Activated naive CD8-positive, alpha-beta T cell treated with anti-CD3 and anti-CD28 coated beads, Interleukin-2, amount 10 ng/mL, durations not matched to agents 7 days and 5 days (primary cell): ENCODE data around the gene DSEL. TPM values are rescaled to one million over a fixed set of nuclear protein-coding genes. Genes with fewer than 3 reads are reported as not detected.

ENCODE experiments used
- ATAC-seq: fragments of 150-1000 bp; cut with Tn5 transposase; one replicate; pipeline ENCODE4 v1.10.0; 2021; ENCODE audit warnings: low read depth, moderate library complexity
- POLR2A ChIA-PET: fragments of 350-600 bp; sonication (Branson Sonifier 250); formaldehyde crosslinking; loops from one replicate; lab custom pipeline; 2021; ENCODE audit warnings: antibody characterized with exemption; lab: Charles Lee
- DNase-seq: peaks from one replicate; pipeline ENCODE4 v3.0.0; 2021
- H3K27ac Mint-ChIP-seq: one replicate; pipeline ENCODE4 v1.8.0; 2022; ENCODE audit warnings: mild to moderate bottlenecking, mixed read lengths
- H3K27me3 Mint-ChIP-seq: one replicate; pipeline ENCODE4 v1.8.0; 2022; ENCODE audit warnings: mild to moderate bottlenecking, moderate library complexity, mixed read lengths
- H3K36me3 Mint-ChIP-seq: one replicate; pipeline ENCODE4 v1.8.0; 2021; ENCODE audit warnings: mild to moderate bottlenecking, mixed read lengths
- H3K4me1 Mint-ChIP-seq: one replicate; pipeline ENCODE4 v1.8.0; 2021; ENCODE audit warnings: mixed read lengths
- H3K4me3 Mint-ChIP-seq: one replicate; pipeline ENCODE4 v1.8.0; 2022; ENCODE audit warnings: mild to moderate bottlenecking, moderate library complexity, mixed read lengths
- H3K9me3 Mint-ChIP-seq: one replicate; pipeline ENCODE4 v1.8.0; 2021; ENCODE audit warnings: mixed read lengths
- total RNA-seq, 2 experiments: library from RNA; stranded (reverse); gene quantifications; one replicate each; pipeline ENCODE4 v1.2.3, GENCODE V29; 2021

Gene DSEL
- under 1 TPM; 0.47 to 0.60 TPM for total RNA-seq

- no peaks in the 10 kb centered on the region for H3K36me3 Mint-ChIP-seq
Measured at GRCh38 chr18:67516539-67517443, at the start of gene DSEL. DSEL (minus strand) TSS chr18:67516720; CDS start chr18:67514608, 2,112 bp downstream.

GRCh38 chr18:67553437-67553836 is 36.9 kb upstream of the DSEL start:
- H3K27me3 Mint-ChIP-seq = no peaks in the 10 kb centered on the region
- DNase-seq = no peak
- POLR2A ChIA-PET = no interaction called here

More at GRCh38 chr18:67516539-67517443, at the start of gene DSEL:
- ATAC-seq (peak; percentile 97), DNase-seq (peak; percentile 99)
- H3K27me3 Mint-ChIP-seq = peaks cover 30% of the 10 kb centered on the region
- H3K4me3 Mint-ChIP-seq = peak within 1 kb of the TSS; percentile 96
- peaks cover 13% of the 10 kb centered on the region for H3K4me1 Mint-ChIP-seq
- H3K9me3 Mint-ChIP-seq = no peaks in the 10 kb centered on the region
- no peak within 1 kb of the TSS for H3K27ac Mint-ChIP-seq
- POLR2A ChIA-PET = no interaction called here

GRCh38 chr18:67550872-67551520 is 34.5 kb upstream of the DSEL start:
- no peaks in the 10 kb centered on the region for H3K27me3 Mint-ChIP-seq
- H3K36me3 Mint-ChIP-seq = no peaks in the 10 kb centered on the region
- no peak for DNase-seq
- no peak overlapping the region for H3K4me3 Mint-ChIP-seq
- no peaks in the 10 kb centered on the region for H3K9me3 Mint-ChIP-seq
- H3K27ac Mint-ChIP-seq = no peak overlapping the region
- POLR2A ChIA-PET = no interaction called here
- no peak for ATAC-seq
- no peaks in the 10 kb centered on the region for H3K4me1 Mint-ChIP-seq

More at GRCh38 chr18:67553437-67553836, 36.9 kb upstream of the DSEL start:
- no peak overlapping the region for H3K4me3 Mint-ChIP-seq
- ATAC-seq = no peak
- H3K27ac Mint-ChIP-seq = no peak overlapping the region
- no peaks in the 10 kb centered on the region for H3K9me3 Mint-ChIP-seq
- no peaks in the 10 kb centered on the region for H3K4me1 Mint-ChIP-seq
- H3K36me3 Mint-ChIP-seq = no peaks in the 10 kb centered on the region

DNA sequence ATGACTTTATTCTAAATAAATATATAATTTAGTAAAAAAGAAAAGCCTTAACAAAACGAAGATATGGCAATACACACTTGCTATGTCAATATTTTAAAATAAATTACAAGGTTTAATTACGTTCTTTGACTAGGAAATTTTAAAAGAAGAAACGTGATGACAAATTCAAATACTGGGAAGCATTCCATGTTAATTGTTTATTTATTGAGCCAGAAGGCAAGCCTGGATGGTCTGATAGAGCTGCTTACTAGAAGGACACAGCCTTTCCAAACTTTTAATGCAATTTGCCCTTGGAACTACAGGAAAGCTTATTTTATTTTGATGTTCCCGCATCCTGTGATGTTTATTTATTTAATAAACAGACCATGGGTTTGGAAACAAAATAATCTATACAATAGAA is 33.4 kb upstream of the DSEL start:
- ATAC-seq (no peak), DNase-seq (no peak)
- H3K27me3 Mint-ChIP-seq = no peaks in the 10 kb centered on the region
- no peaks in the 10 kb centered on the region for H3K4me1 Mint-ChIP-seq
- POLR2A ChIA-PET = no interaction called here
- H3K4me3 Mint-ChIP-seq = no peak overlapping the region
- no peak overlapping the region for H3K27ac Mint-ChIP-seq
- no peaks in the 10 kb centered on the region for H3K9me3 Mint-ChIP-seq
- no peaks in the 10 kb centered on the region for H3K36me3 Mint-ChIP-seq

DNA sequence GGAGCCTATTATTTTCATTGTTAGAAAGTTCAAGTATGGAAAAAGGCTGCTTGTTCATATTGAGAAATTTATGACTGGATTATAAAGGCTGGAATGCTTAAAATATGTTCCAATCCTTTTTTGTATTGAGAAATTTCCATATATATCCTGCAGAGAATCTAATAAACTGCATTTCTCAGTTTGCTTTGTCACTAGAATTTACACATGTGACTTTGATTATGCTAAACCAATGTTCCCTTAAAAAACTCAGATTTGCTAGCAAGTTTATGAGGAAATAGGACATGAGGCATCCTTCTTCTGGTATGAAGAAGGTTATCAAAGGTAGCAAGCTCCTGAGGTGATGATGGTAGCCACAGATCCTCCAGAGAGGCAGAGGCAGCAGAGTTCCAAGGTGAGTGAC is 29.2 kb upstream of the DSEL start:
- POLR2A ChIA-PET = no interaction called here
- no peaks in the 10 kb centered on the region for H3K9me3 Mint-ChIP-seq
- no peak for DNase-seq
- no peak overlapping the region for H3K27ac Mint-ChIP-seq
- H3K4me1 Mint-ChIP-seq = no peaks in the 10 kb centered on the region
- H3K4me3 Mint-ChIP-seq = no peak overlapping the region
- H3K36me3 Mint-ChIP-seq = no peaks in the 10 kb centered on the region
- ATAC-seq = no peak
- H3K27me3 Mint-ChIP-seq = no peaks in the 10 kb centered on the region

DNA sequence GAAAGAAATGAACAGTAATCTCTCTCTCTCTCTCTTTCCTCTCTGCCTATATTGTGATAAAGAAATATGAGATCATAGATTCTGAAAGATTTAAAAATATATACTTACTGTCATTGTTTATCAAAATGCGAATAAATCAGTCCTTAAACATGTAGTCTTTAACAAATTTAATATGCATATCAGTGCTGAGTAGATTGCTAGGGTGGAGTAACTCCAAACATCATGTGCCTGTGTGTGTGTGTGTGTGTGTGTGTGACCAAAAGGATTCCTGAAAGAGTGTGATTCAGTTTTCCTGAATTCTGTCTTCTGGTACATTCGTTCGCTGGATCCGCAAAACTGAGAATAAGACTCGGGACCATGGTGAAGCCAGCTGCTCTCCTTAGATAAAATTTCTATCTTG is 24.0 kb upstream of the DSEL start:
- Mint-ChIP-seq H3K4me1 (no peaks in the 10 kb centered on the region), H3K4me3 (no peak overlapping the region), H3K36me3 (no peaks in the 10 kb centered on the region), H3K27ac (no peak overlapping the region), H3K27me3 (no peaks in the 10 kb centered on the region), H3K9me3 (no peaks in the 10 kb centered on the region)
- no peak for DNase-seq
- no peak for ATAC-seq
- POLR2A ChIA-PET = no interaction called here

DNA sequence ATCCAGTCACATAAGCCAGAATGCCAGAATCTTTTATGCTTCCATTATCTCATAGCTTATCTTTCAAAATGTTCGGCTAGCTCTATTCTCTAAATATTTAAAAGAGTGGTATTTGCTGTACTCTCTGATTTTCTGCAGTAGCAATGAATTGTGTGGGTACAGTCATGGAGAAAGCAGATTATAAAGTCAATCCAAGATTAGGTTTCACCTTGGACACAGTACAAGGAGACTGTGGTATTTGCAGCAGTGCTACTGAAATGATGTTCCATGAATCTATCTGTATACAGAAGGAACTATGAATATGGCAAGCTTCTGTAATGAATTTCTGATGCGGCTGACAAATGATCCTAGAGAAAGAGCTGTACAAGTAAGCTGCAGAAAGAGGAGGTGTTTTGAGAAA is 15.4 kb upstream of the DSEL start:
- H3K9me3 Mint-ChIP-seq = no peaks in the 10 kb centered on the region
- DNase-seq = no peak
- no peaks in the 10 kb centered on the region for H3K36me3 Mint-ChIP-seq
- no peak overlapping the region for H3K4me3 Mint-ChIP-seq
- POLR2A ChIA-PET = no interaction called here
- no peaks in the 10 kb centered on the region for H3K4me1 Mint-ChIP-seq
- no peak overlapping the region for H3K27ac Mint-ChIP-seq
- no peaks in the 10 kb centered on the region for H3K27me3 Mint-ChIP-seq
- ATAC-seq = no peak

- Mint-ChIP-seq H3K36me3 (no peaks in the 10 kb centered on the region), H3K4me1 (no peaks in the 10 kb centered on the region), H3K27me3 (peaks cover 16% of the 10 kb centered on the region), H3K9me3 (no peaks in the 10 kb centered on the region), H3K27ac (no peak overlapping the region), H3K4me3 (no peak overlapping the region)
- POLR2A ChIA-PET = no interaction called here
- DNase-seq = no peak
- ATAC-seq = no peak
Measured at GRCh38 chr18:67525328-67526099, 9.0 kb upstream of the DSEL start.

- H3K4me3 Mint-ChIP-seq = no peak overlapping the region
- no peaks in the 10 kb centered on the region for H3K36me3 Mint-ChIP-seq
- POLR2A ChIA-PET = no interaction called here
- H3K9me3 Mint-ChIP-seq = no peaks in the 10 kb centered on the region
- H3K4me1 Mint-ChIP-seq = peaks cover 10% of the 10 kb centered on the region
- DNase-seq (no peak), ATAC-seq (no peak)
- H3K27ac Mint-ChIP-seq = no peak overlapping the region
- peaks cover 36% of the 10 kb centered on the region for H3K27me3 Mint-ChIP-seq
Measured at GRCh38 chr18:67520351-67520921, 3.9 kb upstream of the DSEL start.

- Mint-ChIP-seq H3K4me3 (no peak overlapping the region), H3K27me3 (peaks cover 37% of the 10 kb centered on the region), H3K36me3 (no peaks in the 10 kb centered on the region), H3K9me3 (no peaks in the 10 kb centered on the region), H3K27ac (no peak overlapping the region), H3K4me1 (peaks cover 13% of the 10 kb centered on the region)
- ATAC-seq = no peak
- POLR2A ChIA-PET = no interaction called here
- no peak for DNase-seq
Measured at GRCh38 chr18:67519592-67519991, 3.1 kb upstream of the DSEL start.

GRCh38 chr18:67518566-67518965 is 2.0 kb upstream of the DSEL start:
- H3K27me3 Mint-ChIP-seq = peaks cover 37% of the 10 kb centered on the region
- no peaks in the 10 kb centered on the region for H3K9me3 Mint-ChIP-seq
- ATAC-seq (no peak), DNase-seq (no peak)
- peaks cover 13% of the 10 kb centered on the region for H3K4me1 Mint-ChIP-seq
- POLR2A ChIA-PET = no interaction called here
- no peak overlapping the region for H3K27ac Mint-ChIP-seq
- H3K36me3 Mint-ChIP-seq = no peaks in the 10 kb centered on the region
- H3K4me3 Mint-ChIP-seq = no peak overlapping the region

DNA sequence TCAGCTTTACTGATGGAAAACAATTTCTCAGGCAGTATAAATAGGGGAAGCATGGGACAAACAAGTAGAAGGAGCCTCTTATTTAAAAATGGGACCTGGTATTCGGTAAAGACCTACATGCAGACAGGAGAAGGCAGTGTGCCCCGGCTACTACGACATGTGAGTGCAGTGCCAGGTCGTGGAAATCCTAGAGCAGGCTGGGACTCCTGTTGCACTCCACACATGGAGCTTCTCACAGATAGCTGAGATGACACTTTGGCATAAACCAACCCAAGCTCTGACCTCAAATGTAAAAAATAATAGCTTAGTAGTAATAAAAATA is 885 bp upstream of the DSEL start:
- POLR2A ChIA-PET = no interaction called here
- ATAC-seq = no peak
- no peaks in the 10 kb centered on the region for H3K36me3 Mint-ChIP-seq
- peak overlapping the region; percentile 96 for H3K4me3 Mint-ChIP-seq
- no peaks in the 10 kb centered on the region for H3K9me3 Mint-ChIP-seq
- H3K4me1 Mint-ChIP-seq = peaks cover 13% of the 10 kb centered on the region
- H3K27me3 Mint-ChIP-seq = peaks cover 30% of the 10 kb centered on the region
- H3K27ac Mint-ChIP-seq = no peak overlapping the region
- DNase-seq = no peak

GRCh38 chr18:67515942-67516538 is 480 bp downstream of the DSEL start:
- DNase-seq (peak; percentile 71), ATAC-seq (peak; percentile 26)
- H3K27me3 Mint-ChIP-seq = peaks cover 25% of the 10 kb centered on the region
- H3K4me3 Mint-ChIP-seq = peak overlapping the region; percentile 96
- POLR2A ChIA-PET = interaction anchor here (0.7 kb wide), 1 partner anchor 1144 kb away, joined by 3 read pairs; no protein-coding TSS in a partner anchor
- H3K9me3 Mint-ChIP-seq = no peaks in the 10 kb centered on the region
- no peak overlapping the region for H3K27ac Mint-ChIP-seq
- no peaks in the 10 kb centered on the region for H3K36me3 Mint-ChIP-seq
- H3K4me1 Mint-ChIP-seq = peaks cover 13% of the 10 kb centered on the region
